Activated T-cell treated with anti-CD3 and anti-CD28 coated beads, Interleukin-2, amount 50 U/mL, for 24 hours (primary cell): ENCODE measurements around the gene PTPRM.
A peak's percentile ranks its signal among the peaks of the same experiment; 100 is the strongest.
"Not testable (repeated sequence)": the region's sequence is repeated elsewhere in the genome, so short reads cannot be mapped to it uniquely, and the experiment has no call there.

ENCODE experiments used
- DNase-seq: peaks from one replicate; pipeline ENCODE4 v3.0.0-alpha.2; 2020
- H3K27ac Mint-ChIP-seq: 2 replicates; pipeline ENCODE4 v1.8.0; 2020; ENCODE audit warnings: mild to moderate bottlenecking, mixed read lengths
- H3K27me3 Mint-ChIP-seq: 2 replicates; pipeline ENCODE4 v1.8.0; 2020; ENCODE audit warnings: mixed read lengths
- H3K36me3 Mint-ChIP-seq: 2 replicates; pipeline ENCODE4 v1.8.0; 2020; ENCODE audit warnings: low read depth, mixed read lengths
- H3K4me1 Mint-ChIP-seq: 2 replicates; pipeline ENCODE4 v1.8.0; 2020; ENCODE audit warnings: low read depth, mixed read lengths
- H3K4me3 Mint-ChIP-seq: 2 replicates; pipeline ENCODE4 v1.8.0; 2020; ENCODE audit warnings: mild to moderate bottlenecking, moderate library complexity, mixed read lengths
- H3K9me3 Mint-ChIP-seq: 2 replicates; pipeline ENCODE4 v1.8.0; 2020; ENCODE audit warnings: mixed read lengths

The PTPRM gene

DNA sequence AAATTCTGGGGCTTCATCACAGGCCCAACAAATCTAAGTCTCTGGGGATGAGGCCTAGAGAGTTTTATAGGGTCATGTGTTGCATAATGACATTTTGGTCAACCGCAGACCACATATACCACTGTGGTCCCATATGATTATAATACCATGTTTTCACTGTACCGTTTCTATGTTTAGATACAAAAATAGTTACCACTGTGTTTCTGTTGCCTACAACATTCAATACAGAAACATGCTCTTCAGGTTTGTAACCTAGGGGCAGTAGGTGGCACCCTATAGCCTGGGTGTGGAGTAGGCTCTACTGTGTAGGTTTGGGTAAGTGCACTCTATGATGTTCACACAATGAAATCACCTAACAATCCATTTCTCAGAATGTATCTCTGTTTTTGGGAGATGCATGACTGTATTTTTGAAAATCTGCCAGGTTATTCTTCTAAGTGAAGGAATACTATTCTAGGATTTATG is 485.2 kb downstream of the PTPRM start:
- Mint-ChIP-seq H3K27ac (no peak overlapping the region), H3K27me3 (no peaks in the 10 kb centered on the region), H3K4me3 (no peak overlapping the region), H3K4me1 (peaks cover 7% of the 10 kb centered on the region), H3K9me3 (no peaks in the 10 kb centered on the region), H3K36me3 (no peaks in the 10 kb centered on the region)
- no peak for DNase-seq

DNA sequence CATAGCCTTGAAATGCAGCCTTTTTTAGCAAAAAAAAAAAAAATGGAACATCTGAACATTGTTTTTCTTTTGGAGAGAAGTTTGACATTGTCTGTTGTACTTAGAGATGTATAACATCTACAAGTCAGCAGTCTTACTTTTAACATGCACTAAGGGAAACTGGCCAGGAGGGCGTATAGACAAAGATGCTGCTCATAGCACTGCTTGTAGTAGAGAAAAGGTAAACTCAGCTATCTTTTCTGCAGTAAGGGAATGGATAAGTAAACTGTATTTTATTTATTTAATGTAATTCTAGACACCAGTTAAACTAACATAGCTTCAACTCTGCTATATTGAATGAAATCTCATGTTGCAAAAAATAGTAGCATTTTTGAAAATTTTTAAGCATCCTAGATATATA is 489.6 kb downstream of the PTPRM start:
- no peak overlapping the region for H3K27ac Mint-ChIP-seq
- no peak overlapping the region for H3K4me3 Mint-ChIP-seq
- DNase-seq, result no peak
- no peaks in the 10 kb centered on the region for H3K27me3 Mint-ChIP-seq
- H3K4me1 Mint-ChIP-seq, result no peaks in the 10 kb centered on the region
- H3K9me3 Mint-ChIP-seq, result no peaks in the 10 kb centered on the region
- no peaks in the 10 kb centered on the region for H3K36me3 Mint-ChIP-seq

DNA sequence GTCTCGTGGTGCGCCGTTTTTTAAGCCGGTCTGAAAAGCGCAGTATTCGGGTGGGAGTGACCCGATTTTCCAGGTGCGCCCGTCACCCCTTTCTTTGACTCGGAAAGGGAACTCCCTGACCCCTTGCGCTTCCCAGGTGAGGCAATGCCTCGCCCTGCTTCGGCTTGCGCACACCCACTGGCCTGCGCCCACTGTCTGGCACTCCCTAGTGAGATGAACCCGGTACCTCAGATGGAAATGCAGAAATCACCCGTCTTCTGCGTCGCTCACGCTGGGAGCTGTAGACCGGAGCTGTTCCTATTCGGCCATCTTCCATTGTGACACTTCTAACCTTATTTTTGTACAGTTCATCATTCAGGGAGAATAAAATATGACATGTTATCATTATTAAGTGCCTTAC is 496.0 kb downstream of the PTPRM start:
- not testable (repeated sequence) for H3K4me1 Mint-ChIP-seq, H3K27me3 Mint-ChIP-seq, H3K27ac Mint-ChIP-seq, DNase-seq, H3K9me3 Mint-ChIP-seq, H3K36me3 Mint-ChIP-seq
- peak overlapping the region; percentile 59 for H3K4me3 Mint-ChIP-seq

DNA sequence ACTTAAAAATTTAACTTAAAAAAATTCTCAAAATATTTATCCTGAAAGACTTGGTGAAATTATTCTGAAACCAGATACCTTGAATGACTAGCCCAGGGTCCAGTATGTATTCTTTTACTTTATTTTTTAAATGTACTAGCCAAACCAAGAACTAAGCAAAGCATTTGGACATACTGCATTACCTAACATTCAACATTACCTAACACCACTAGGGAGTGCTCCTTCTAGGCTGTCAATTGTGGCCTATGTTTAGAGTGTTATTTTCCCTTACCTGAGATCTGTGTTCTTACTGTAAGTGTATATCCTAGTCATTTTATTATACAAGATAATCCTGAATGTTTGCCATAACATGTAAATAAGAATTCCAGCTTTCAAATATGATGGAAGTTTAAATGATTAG is 496.6 kb downstream of the PTPRM start:
- DNase-seq, result no peak
- Mint-ChIP-seq H3K27ac (no peak overlapping the region), H3K4me3 (no peak overlapping the region), H3K9me3 (no peaks in the 10 kb centered on the region), H3K4me1 (no peaks in the 10 kb centered on the region), H3K36me3 (no peaks in the 10 kb centered on the region), H3K27me3 (no peaks in the 10 kb centered on the region)

DNA sequence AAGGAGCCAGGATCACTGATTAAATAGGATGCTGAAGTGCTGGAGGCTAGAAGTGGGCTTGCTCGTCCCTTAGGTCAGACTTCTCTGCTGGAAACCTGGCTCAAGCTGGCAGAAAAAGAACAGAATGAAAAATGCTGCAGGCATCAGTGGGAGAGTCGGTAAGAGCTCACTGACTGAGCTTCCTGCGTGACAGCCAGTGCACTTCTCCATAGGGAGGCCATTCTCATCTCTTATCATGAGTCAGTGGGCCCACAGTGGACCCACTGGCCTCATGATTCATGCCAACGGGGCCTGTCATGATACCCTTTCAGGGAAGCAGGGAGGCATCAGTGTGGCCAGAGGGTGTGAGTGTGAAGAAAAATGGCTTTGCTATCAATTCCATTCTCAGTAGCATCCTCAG is 498.2 kb downstream of the PTPRM start:
- Mint-ChIP-seq H3K4me3 (no peak overlapping the region), H3K27ac (no peak overlapping the region), H3K9me3 (no peaks in the 10 kb centered on the region), H3K27me3 (no peaks in the 10 kb centered on the region), H3K36me3 (no peaks in the 10 kb centered on the region), H3K4me1 (no peaks in the 10 kb centered on the region)
- DNase-seq, result no peak

DNA sequence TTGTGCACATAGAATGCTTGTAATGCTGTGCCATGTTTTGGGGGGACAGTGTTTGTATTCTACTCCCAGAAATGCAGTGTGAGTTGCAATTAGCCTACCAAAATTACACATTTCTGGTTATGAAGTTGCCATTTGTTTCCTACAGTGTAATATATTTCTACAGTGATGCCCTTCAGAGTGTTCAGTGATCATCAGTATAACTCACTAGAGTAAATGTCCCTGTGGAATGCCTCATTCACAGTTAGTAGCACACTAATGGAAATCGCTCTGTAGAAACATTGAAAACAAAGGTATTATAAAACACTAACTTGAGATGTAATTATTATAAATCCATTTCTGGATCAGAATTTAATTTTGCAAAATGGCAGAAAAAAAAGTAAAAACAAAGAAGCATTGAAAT is 498.7 kb downstream of the PTPRM start:
- H3K4me1 Mint-ChIP-seq, result no peaks in the 10 kb centered on the region
- no peak overlapping the region for H3K4me3 Mint-ChIP-seq
- DNase-seq, result no peak
- H3K36me3 Mint-ChIP-seq, result no peaks in the 10 kb centered on the region
- H3K27me3 Mint-ChIP-seq, result no peaks in the 10 kb centered on the region
- H3K27ac Mint-ChIP-seq, result no peak overlapping the region
- H3K9me3 Mint-ChIP-seq, result no peaks in the 10 kb centered on the region

DNA sequence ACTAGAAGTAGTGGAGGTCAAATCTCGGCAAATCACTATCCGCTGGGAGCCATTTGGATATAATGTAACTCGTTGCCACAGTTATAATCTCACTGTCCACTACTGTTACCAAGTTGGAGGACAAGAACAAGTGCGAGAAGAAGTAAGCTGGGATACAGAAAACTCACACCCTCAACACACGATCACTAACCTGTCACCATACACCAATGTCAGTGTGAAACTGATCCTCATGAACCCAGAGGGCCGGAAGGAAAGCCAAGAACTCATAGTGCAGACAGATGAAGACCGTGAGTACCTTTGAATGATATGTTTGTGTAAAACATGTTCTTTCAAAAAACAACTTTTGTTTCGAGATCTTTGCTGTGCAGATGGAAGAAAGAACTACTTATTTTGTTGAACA is 502.6 kb downstream of the PTPRM start:
- DNase-seq, result no peak
- H3K36me3 Mint-ChIP-seq, result no peaks in the 10 kb centered on the region
- H3K27me3 Mint-ChIP-seq, result no peaks in the 10 kb centered on the region
- H3K27ac Mint-ChIP-seq, result no peak overlapping the region
- no peaks in the 10 kb centered on the region for H3K4me1 Mint-ChIP-seq
- no peak overlapping the region for H3K4me3 Mint-ChIP-seq
- H3K9me3 Mint-ChIP-seq, result peaks cover 2% of the 10 kb centered on the region

DNA sequence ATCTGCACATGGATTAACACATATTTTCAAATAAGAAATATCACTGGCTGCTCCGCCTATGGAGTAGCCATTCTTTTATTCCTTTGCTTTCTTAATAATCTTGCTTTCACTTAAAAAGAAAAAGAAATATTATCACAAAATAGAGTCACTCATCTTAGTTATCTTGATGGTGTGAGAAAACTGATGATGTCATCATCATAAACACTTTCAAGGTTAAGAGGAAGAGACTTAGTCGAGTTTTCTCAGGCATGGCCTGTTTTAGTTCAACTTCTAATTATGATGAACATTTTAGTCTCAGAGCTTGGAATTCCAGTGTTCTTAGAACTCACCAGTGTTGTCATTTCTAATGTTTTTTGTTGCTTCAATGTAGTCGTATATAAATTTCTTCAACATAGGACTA is 506.1 kb downstream of the PTPRM start:
- H3K36me3 Mint-ChIP-seq, result no peaks in the 10 kb centered on the region
- no peak overlapping the region for H3K27ac Mint-ChIP-seq
- no peaks in the 10 kb centered on the region for H3K27me3 Mint-ChIP-seq
- H3K4me1 Mint-ChIP-seq, result no peaks in the 10 kb centered on the region
- peaks cover 2% of the 10 kb centered on the region for H3K9me3 Mint-ChIP-seq
- H3K4me3 Mint-ChIP-seq, result no peak overlapping the region
- DNase-seq, result no peak

DNA sequence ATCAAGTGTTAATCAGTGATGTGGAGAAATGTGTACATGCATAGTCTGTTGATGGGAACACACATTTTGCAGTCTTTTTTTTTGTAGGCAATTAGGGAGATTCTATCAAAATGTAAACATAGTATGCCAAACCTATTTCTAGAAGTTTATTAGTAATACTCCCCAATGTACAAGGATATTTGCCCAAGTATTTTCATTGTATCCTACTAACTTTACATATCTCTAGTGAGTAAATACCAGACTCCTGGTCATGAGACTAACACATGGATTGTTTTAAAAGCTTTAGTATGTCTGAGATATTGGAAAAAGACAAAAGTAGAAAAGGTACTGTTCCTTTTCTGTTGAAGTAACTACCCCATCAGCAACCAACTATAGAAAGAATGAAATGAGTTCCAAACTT is 513.0 kb downstream of the PTPRM start:
- Mint-ChIP-seq H3K36me3 (no peaks in the 10 kb centered on the region), H3K4me3 (no peak overlapping the region), H3K9me3 (no peaks in the 10 kb centered on the region), H3K27me3 (no peaks in the 10 kb centered on the region), H3K27ac (no peak overlapping the region), H3K4me1 (no peaks in the 10 kb centered on the region)
- DNase-seq, result no peak

DNA sequence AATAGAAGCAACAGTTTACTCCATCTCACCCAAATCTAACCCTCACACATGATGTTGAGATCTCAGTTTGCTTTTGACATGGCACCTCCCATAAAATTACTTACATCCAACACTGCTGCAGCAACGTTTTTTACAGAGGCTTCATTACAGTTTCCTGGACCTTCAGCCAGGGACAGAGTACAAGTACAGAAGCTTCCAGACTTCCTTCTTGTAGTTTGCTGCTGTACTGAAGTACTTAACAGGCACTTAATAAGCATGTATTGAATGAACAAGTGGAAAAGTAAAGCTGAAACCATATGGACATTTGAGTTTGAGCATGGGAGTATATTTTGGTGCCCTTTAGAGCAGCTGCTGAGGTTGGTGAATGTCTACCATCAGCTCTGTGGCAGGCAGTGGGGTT is 514.2 kb downstream of the PTPRM start:
- H3K27me3 Mint-ChIP-seq, result no peaks in the 10 kb centered on the region
- H3K4me3 Mint-ChIP-seq, result no peak overlapping the region
- no peak overlapping the region for H3K27ac Mint-ChIP-seq
- no peaks in the 10 kb centered on the region for H3K4me1 Mint-ChIP-seq
- H3K9me3 Mint-ChIP-seq, result no peaks in the 10 kb centered on the region
- DNase-seq, result no peak
- no peaks in the 10 kb centered on the region for H3K36me3 Mint-ChIP-seq

DNA sequence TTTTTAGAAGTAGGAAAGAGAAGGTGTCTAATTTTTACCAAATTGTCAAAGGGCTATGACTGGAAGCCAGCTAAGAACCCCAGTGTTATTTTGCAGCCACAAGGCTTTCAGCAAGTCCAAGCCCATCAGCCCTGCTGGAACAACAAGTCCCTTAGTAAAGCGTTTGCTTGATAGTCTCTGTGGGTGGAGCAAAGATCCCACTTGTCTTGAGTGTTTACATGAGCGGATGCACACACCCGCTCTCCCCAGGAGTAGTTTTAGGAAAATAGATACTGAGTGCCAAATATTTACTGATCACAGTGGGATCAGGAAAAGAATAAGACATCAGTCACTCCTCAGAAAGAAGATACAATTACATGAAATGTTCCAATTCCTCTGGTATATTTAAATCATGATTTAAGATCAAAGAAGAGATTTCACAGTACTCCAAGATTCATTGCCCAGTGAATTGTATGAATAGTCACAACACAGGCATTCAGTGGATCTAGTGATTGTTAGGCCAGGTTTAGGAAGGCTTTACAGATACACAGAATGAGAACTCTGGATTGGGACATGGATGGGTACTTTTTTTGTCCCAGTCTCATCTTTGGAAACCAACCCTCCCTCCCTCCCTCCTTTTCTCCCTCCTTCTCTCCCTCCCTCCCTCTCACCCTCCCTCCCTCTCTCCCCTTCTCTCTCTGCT is 514.9 kb downstream of the PTPRM start:
- Mint-ChIP-seq H3K36me3 (no peaks in the 10 kb centered on the region), H3K9me3 (no peaks in the 10 kb centered on the region), H3K27me3 (no peaks in the 10 kb centered on the region), H3K4me1 (no peaks in the 10 kb centered on the region), H3K27ac (no peak overlapping the region), H3K4me3 (no peak overlapping the region)
- DNase-seq, result no peak

DNA sequence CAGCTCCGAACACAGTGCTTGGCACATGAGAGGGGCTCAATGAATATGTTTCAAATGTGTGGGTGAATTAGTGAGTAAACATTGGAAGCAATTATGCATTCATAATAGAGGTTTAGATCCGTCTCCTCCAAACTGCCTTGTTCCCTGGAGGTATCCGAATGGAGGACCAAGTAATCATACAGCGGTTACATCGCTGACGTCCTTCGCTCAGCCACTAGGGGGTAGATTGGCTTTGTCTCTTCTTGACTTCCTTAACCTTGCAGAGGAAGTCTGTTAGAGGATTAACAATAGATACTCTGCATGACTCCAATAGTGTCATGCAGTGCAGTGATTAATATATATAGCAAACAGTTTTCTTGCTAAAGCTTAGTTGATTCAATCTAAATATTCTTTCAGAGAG is 517.0 kb downstream of the PTPRM start:
- H3K4me1 Mint-ChIP-seq, result no peaks in the 10 kb centered on the region
- H3K27me3 Mint-ChIP-seq, result no peaks in the 10 kb centered on the region
- H3K27ac Mint-ChIP-seq, result no peak overlapping the region
- no peak overlapping the region for H3K4me3 Mint-ChIP-seq
- no peak for DNase-seq
- no peaks in the 10 kb centered on the region for H3K9me3 Mint-ChIP-seq
- H3K36me3 Mint-ChIP-seq, result no peaks in the 10 kb centered on the region

DNA sequence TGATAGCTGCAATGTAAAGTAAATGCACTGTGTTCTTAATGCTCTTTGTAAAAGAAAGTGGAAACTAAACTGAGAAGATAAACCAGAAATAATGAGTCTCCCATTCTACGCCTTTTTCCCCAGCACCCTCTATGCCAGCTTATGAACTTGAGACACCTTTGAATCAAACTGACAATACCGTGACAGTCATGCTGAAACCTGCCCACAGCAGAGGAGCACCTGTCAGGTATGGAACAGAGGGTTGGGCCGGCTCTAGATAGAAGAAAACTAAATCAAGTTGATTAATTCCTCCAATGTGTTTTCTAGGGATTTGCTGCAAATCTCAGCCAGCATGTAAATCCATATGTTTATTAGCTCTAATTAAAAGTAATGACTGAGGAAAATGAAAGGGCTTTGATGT is 521.5 kb downstream of the PTPRM start:
- Mint-ChIP-seq H3K9me3 (no peaks in the 10 kb centered on the region), H3K4me3 (no peak overlapping the region), H3K4me1 (no peaks in the 10 kb centered on the region), H3K27ac (no peak overlapping the region), H3K27me3 (no peaks in the 10 kb centered on the region), H3K36me3 (no peaks in the 10 kb centered on the region)
- DNase-seq, result no peak

DNA sequence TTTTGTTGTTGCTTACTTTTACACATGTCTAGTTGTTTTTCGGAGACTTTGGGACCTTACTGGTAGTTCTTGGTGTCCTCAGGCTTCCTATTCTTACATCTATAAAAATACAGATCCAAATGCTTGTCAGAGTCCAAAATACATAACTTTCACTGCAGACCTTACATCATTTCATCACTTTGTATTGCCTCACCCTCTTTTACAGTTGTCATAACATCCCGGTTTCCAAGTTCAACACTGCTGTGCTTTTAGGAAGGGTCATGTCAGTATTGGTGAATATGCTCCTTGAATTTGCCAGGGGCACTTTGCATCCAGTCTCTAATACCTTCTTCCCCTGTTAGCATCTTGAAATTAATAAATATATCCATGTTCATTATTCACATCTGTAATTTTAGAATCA is 523.9 kb downstream of the PTPRM start:
- Mint-ChIP-seq H3K4me1 (no peaks in the 10 kb centered on the region), H3K4me3 (no peak overlapping the region), H3K36me3 (no peaks in the 10 kb centered on the region), H3K27ac (no peak overlapping the region), H3K9me3 (no peaks in the 10 kb centered on the region), H3K27me3 (no peaks in the 10 kb centered on the region)
- no peak for DNase-seq

DNA sequence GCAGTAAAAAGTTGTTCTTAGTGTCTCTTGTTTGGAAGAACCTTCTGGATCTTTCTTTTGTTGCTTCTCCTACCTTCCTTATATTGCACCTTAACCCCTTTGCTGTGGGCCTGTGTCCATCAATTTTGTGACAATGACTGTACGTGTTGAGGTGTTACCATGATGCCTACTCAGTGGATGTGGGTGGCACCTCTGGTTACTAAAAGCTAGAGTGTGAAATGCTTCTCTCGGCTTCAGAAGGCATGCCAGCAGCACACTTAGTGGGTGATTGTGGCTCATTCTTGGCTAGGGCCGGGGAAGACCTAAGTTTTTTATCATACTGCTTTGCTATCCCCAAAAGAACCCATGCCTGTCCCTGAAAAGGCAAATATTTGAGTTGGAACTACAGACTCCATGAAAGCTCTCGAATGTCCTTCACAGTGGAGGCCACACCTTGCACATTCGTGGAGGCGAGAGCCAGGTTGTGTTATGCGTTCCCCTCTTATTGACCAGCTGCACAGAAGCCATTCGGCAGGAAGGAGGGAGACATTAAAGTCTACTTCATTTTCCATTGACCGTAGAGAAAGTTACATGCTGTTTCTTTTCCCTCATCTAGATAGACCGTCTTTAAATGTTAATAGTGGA is 528.9 kb downstream of the PTPRM start:
- Mint-ChIP-seq H3K27ac (no peak overlapping the region), H3K4me1 (no peaks in the 10 kb centered on the region), H3K4me3 (no peak overlapping the region), H3K9me3 (no peaks in the 10 kb centered on the region), H3K36me3 (no peaks in the 10 kb centered on the region), H3K27me3 (no peaks in the 10 kb centered on the region)
- no peak for DNase-seq

DNA sequence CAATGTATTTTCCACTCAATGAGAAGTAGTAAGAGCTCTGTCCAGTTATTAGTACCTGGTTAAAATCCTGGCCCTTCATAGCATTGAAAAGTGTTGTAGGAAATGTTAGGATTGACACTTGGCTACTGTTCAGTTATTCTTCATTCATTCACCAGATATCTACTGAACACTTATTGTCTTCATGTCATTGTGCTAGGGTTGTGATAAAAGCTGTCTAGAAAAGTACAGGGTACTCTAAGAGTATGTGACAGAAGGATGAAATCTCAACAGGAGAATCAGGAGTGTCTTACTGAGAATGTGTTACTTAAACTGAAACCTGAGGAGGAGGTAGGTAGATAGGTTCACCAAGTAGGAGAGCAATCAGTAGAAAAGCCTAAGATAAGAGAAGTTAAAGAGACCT is 530.3 kb downstream of the PTPRM start:
- H3K27ac Mint-ChIP-seq, result no peak overlapping the region
- H3K36me3 Mint-ChIP-seq, result no peaks in the 10 kb centered on the region
- no peak for DNase-seq
- H3K9me3 Mint-ChIP-seq, result peaks cover under 1% of the 10 kb centered on the region
- no peaks in the 10 kb centered on the region for H3K4me1 Mint-ChIP-seq
- H3K27me3 Mint-ChIP-seq, result no peaks in the 10 kb centered on the region
- no peak overlapping the region for H3K4me3 Mint-ChIP-seq
